Gastrocnemius medialis (tissue), 4 donors: ENCODE measurements around the gene ANKRD65. TPM values are rescaled to one million over a fixed set of nuclear protein-coding genes. Genes with fewer than 3 reads are reported as not detected.

ENCODE experiments used
- ATAC-seq, 2 donors: fragments of 150-250 bp; one replicate each; pipeline ENCODE4 v1.9.1; 2016
- DNase-seq, 2 donors: peaks; one replicate each; pipeline ENCODE4 v3.0.0-alpha.2; 2019
- H3K27ac ChIP-seq, 4 donors: fragments of 200-600 bp; sonication (generic); 1 replicate in 1 of 4; 2 replicates in 3 of 4; pipeline ENCODE4 v1.5.1; 2016 to 2018; ENCODE audit warnings: mild to moderate bottlenecking in 2 of 4, moderate library complexity in 1 of 4
- H3K27me3 ChIP-seq, 3 donors: fragments of 200-600 bp; sonication (generic) in 2 of 3; 1 replicate in 1 of 3; 2 replicates in 2 of 3; pipeline versions ENCODE4 v1.5.1 to v1.6.0; 2016 to 2019; ENCODE audit warnings: mild to moderate bottlenecking in 1 of 3, moderate library complexity in 1 of 3
- H3K36me3 ChIP-seq, 2 donors: fragments of 200-600 bp; sonication (generic) in 1 of 2; one replicate each; pipeline ENCODE4 v1.5.1; 2017 to 2018
- H3K4me1 ChIP-seq, 2 donors: fragments of 200-600 bp; sonication (generic) in 1 of 2; one replicate each; pipeline ENCODE4 v1.5.1; 2016 to 2017; ENCODE audit warnings: mild to moderate bottlenecking in 2 of 2
- H3K4me3 ChIP-seq, 4 donors: fragments of 200-600 bp; sonication (generic) in 3 of 4; 1 replicate in 1 of 4; 2 replicates in 3 of 4; pipeline ENCODE4 v1.5.1; 2016 to 2019; ENCODE audit warnings: mild to moderate bottlenecking in 2 of 4
- H3K9me3 ChIP-seq, 3 donors: fragments of 200-600 bp; sonication (generic) in 2 of 3; 1 replicate in 1 of 3; 2 replicates in 2 of 3; pipeline ENCODE4 v1.5.1; 2016 to 2019
- POLR2A ChIP-seq, 2 donors: fragments of 450-650 bp; IDR thresholded peaks; one replicate each; pipeline ENCODE4 v1.6.1; 2017; ENCODE audit warnings: antibody characterized with exemption in 2 of 2, mild to moderate bottlenecking in 2 of 2, moderate library complexity in 2 of 2
- in situ Hi-C, 4 donors: fragments of 200-750 bp; cut with MboI; loops; one replicate each; pipeline versions ENCODE4 v1.15.0 to v1.8.0; 2017; ENCODE audit warnings: low sequenced_read_pairs in 4 of 4
- intact Hi-C: fragments of 100-400 bp; cut with DNase I; formaldehyde crosslinking; loops from one replicate; pipeline ENCODE4 v1.15.1; 2023; ENCODE audit warnings: low total_unique reads
- total RNA-seq, 4 donors: library from RNA; depleted of rRNA; stranded (reverse); fragments of >200 nt; gene quantifications; one replicate each; pipeline versions ENCODE4 v1.1.0 to v1.2.3, GENCODE V29; 2016
- TF ChIP-seq, protein P1 (sequence below), 5 experiments: fragments of 450-650 bp in 3 of 5; fragments of 200-600 bp in 2 of 5; sonication (generic) in 2 of 5; IDR thresholded peaks in 4 of 5; conservative IDR thresholded peaks in 1 of 5; 1 replicate in 4 of 5; 2 replicates in 1 of 5; pipeline ENCODE4 v1.5.1; 2016 to 2019; ENCODE audit warnings: antibody characterized with exemption in 5 of 5, mild to moderate bottlenecking in 3 of 5, moderate library complexity in 3 of 5

ANKRD65 gene
- total RNA-seq, 4 donors from 2014 or later: 0.16 to 1.8 (median 1.3) TPM

DNA sequence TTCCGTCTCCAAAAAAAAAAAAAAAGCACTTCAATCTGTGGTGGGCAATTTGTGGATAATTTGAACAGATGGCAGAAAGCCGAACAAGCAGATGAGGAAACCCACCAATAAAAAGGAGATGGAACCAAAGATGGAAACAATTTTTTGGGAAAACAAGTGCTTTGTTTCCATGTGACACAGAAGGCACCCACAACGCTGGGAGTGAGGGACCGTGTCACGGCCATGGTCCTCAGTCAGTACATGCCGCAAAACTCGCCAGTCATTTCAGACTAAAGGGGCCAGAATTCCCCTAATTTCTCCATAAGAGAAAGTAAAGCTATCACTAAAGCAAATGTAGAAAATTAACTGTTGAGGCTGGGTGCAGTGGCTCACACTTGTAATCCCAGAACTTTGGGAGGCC is 27.0 kb downstream of the ANKRD65 start:
- intact Hi-C loops (loop anchor here (5.0 kb wide), 1 partner anchor 453 kb away; no protein-coding TSS in a partner anchor), in situ Hi-C loops (no loop called here)
- DNase-seq (no peak), ATAC-seq (no peak)
- TF ChIP-seq POLR2A (IDR thresholded peaks at IDR 0.05): no peak
- TF ChIP-seq, protein P1, sequence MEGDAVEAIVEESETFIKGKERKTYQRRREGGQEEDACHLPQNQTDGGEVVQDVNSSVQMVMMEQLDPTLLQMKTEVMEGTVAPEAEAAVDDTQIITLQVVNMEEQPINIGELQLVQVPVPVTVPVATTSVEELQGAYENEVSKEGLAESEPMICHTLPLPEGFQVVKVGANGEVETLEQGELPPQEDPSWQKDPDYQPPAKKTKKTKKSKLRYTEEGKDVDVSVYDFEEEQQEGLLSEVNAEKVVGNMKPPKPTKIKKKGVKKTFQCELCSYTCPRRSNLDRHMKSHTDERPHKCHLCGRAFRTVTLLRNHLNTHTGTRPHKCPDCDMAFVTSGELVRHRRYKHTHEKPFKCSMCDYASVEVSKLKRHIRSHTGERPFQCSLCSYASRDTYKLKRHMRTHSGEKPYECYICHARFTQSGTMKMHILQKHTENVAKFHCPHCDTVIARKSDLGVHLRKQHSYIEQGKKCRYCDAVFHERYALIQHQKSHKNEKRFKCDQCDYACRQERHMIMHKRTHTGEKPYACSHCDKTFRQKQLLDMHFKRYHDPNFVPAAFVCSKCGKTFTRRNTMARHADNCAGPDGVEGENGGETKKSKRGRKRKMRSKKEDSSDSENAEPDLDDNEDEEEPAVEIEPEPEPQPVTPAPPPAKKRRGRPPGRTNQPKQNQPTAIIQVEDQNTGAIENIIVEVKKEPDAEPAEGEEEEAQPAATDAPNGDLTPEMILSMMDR (IDR thresholded peaks at IDR 0.05 in 4 of 5, conservative IDR thresholded peaks at IDR 0.05 in 1 of 5): no peak
- Histone ChIP-seq H3K36me3 (peaks cover 7 to 84% of the 10 kb centered on the region in 2 donors), H3K27ac (peak overlapping the region in 1 of 4 donors; percentile 65), H3K4me1 (peaks cover 24 to 35% of the 10 kb centered on the region in 2 donors), H3K27me3 (no peaks in the 10 kb centered on the region), H3K4me3 (no peak overlapping the region), H3K9me3 (no peaks in the 10 kb centered on the region)

DNA sequence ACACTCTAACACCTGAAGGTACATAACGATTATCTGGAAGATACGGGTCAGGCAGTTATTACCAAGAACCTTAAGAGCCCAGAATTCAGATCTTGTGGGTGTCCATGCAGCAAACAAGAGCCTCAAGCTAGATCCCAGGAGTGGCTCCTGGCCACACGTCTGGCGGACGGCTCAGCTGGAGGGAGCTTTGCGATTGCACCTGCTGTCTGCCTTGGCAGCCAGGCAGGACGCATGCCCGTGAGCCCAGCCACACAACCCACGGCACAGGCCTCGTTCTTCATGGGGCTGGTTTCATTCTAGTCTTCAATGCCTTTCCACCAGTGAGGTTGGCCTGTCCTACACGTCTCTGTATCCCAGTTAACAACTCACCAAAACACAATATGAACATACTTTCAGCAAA is 27.6 kb downstream of the ANKRD65 start:
- intact Hi-C loops (loop anchor here (5.0 kb wide), 1 partner anchor 454 kb away; no protein-coding TSS in a partner anchor), in situ Hi-C loops (no loop called here)
- Histone ChIP-seq H3K36me3 (peaks cover 10 to 91% of the 10 kb centered on the region in 2 donors), H3K4me1 (peaks cover 24 to 35% of the 10 kb centered on the region in 2 donors), H3K9me3 (no peaks in the 10 kb centered on the region), H3K27me3 (no peaks in the 10 kb centered on the region), H3K27ac (peak overlapping the region in 1 of 4 donors; percentile 65), H3K4me3 (no peak overlapping the region)
- TF ChIP-seq, protein P1 (IDR thresholded peaks at IDR 0.05 in 4 of 5, conservative IDR thresholded peaks at IDR 0.05 in 1 of 5): no peak
- TF ChIP-seq POLR2A (IDR thresholded peaks at IDR 0.05): no peak
- no peak for ATAC-seq
- DNase-seq: no peak

DNA sequence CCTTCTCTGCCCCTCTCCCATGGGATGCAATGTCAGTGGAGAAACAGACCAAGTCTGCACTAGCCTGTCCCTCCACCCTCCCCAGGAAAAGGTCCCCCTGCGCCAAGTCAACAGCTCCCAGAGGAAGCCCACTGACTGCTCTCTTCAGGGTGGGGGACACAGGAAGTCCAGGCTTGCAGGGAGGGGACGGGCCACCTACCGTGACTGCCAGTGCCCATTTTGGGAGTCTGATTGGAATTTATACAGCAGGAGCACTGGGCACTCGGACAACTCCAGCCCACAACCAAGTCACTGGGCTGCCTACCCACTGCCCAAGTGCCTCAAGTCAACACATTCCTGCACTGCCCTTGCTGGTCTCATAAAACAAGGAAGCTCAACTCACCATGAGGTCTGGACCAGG is 28.1 kb downstream of the ANKRD65 start:
- Histone ChIP-seq H3K27me3 (no peaks in the 10 kb centered on the region), H3K4me1 (peaks cover 20 to 32% of the 10 kb centered on the region in 2 donors), H3K27ac (peak overlapping the region in 1 of 4 donors; percentile 65), H3K9me3 (no peaks in the 10 kb centered on the region), H3K36me3 (peaks cover 10 to 93% of the 10 kb centered on the region in 2 donors), H3K4me3 (no peak overlapping the region)
- no peak for TF ChIP-seq POLR2A (IDR thresholded peaks at IDR 0.05)
- TF ChIP-seq, protein P1 (IDR thresholded peaks at IDR 0.05 in 4 of 5, conservative IDR thresholded peaks at IDR 0.05 in 1 of 5): no peak
- in situ Hi-C loops (no loop called here), intact Hi-C loops (loop anchor here (5.0 kb wide), 1 partner anchor 454 kb away; no protein-coding TSS in a partner anchor)
- ATAC-seq (no peak), DNase-seq (no peak)

DNA sequence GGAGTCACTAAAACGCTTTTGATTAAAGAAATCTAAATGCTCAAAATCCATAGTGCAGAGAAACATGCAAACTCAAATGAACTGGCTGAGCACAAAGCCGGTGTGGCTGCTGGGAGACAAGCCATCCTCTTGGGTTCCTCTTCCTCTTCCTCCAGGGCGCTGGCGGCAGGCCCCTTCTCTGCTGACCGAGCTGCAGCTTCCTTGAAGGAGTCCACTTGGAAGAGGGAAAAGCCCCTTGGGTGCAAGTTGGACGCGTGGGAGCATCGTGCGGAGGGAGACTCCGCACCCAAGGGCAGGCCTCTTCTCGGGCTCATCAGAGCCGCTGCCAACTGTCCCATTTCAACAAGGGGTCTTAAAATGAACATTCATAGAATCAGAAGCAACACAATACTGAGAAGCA is 29.9 kb downstream of the ANKRD65 start:
- Histone ChIP-seq H3K4me1 (peaks cover 9 to 22% of the 10 kb centered on the region in 2 donors), H3K9me3 (no peaks in the 10 kb centered on the region), H3K4me3 (no peak overlapping the region), H3K27ac (no peak overlapping the region), H3K36me3 (peaks cover 10 to 95% of the 10 kb centered on the region in 2 donors), H3K27me3 (no peaks in the 10 kb centered on the region)
- intact Hi-C loops: loop anchor here (5.0 kb wide), 1 partner anchor 456 kb away; no protein-coding TSS in a partner anchor
- ATAC-seq: no peak
- in situ Hi-C loops: no loop called here
- no peak for TF ChIP-seq POLR2A (IDR thresholded peaks at IDR 0.05)
- TF ChIP-seq, protein P1 (IDR thresholded peaks at IDR 0.05 in 4 of 5, conservative IDR thresholded peaks at IDR 0.05 in 1 of 5): no peak
- no peak for DNase-seq

DNA sequence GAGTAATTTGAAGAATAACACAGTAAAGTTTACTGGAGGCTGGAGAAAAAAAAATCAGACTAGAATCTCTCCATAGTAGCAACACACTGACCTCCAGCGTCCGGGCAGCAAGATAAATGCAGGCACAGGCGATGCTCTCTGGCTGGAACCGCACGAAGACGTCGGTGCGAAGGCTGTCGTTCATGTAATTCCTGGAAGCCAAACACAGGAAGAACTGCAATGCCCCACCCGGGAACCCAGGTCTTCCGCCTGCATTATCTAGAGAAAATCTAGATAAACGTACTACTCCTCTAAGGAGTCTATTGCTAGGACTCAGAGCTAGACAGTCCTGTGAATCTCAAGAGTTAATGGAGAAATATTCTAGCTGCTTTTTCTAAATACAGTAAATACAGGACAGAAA is 30.4 kb downstream of the ANKRD65 start:
- no peaks in the 10 kb centered on the region for H3K27me3 ChIP-seq
- ATAC-seq (no peak), DNase-seq (no peak)
- H3K4me1 ChIP-seq: peaks cover 9 to 21% of the 10 kb centered on the region in 2 donors
- H3K36me3 ChIP-seq: peaks cover 10 to 98% of the 10 kb centered on the region in 2 donors
- intact Hi-C loops: loop anchor here (5.0 kb wide), 1 partner anchor 457 kb away; no protein-coding TSS in a partner anchor
- TF ChIP-seq POLR2A (IDR thresholded peaks at IDR 0.05): no peak
- TF ChIP-seq, protein P1 (IDR thresholded peaks at IDR 0.05 in 4 of 5, conservative IDR thresholded peaks at IDR 0.05 in 1 of 5): no peak
- H3K9me3 ChIP-seq: no peaks in the 10 kb centered on the region
- H3K27ac ChIP-seq: no peak overlapping the region
- in situ Hi-C loops: no loop called here
- no peak overlapping the region for H3K4me3 ChIP-seq
